IPS-NIHi7 (cell line): ENCODE measurements around the gene EEIG2.
"Not testable (repeated sequence)": the region's sequence is repeated elsewhere in the genome, so short reads cannot be mapped to it uniquely, and the experiment has no call there.

Experiments used
- DNase-seq: peaks from one replicate; pipeline ENCODE4 v3.0.0; 2012; ENCODE audit warnings: mixed read lengths; ENCODE audit errors: extremely low spot score

Gene EEIG2

GRCh38 chr1:108559215-108560186 lies at the start of gene EEIG2:
EEIG2 (plus strand) TSS chr1:108560100; CDS start chr1:108560429, 329 bp downstream.
- DNase-seq: peak; percentile 91

- DNase-seq: no peak
These were observed 48.1 kb upstream of the EEIG2 start for GRCh38 chr1:108511764-108512163.

- peak; percentile 23 for DNase-seq
These were observed 47.5 kb upstream of the EEIG2 start for GRCh38 chr1:108512239-108513043.

- DNase-seq: no peak
These were observed 46.9 kb upstream of the EEIG2 start for GRCh38 chr1:108513044-108513415.

- DNase-seq: not testable (repeated sequence)
These were observed 46.0 kb upstream of the EEIG2 start for GRCh38 chr1:108513914-108514313.

GRCh38 chr1:108517301-108517897 lies 42.5 kb upstream of the EEIG2 start:
- DNase-seq: not testable (repeated sequence)

GRCh38 chr1:108521990-108522393 lies 37.9 kb upstream of the EEIG2 start:
- no peak for DNase-seq

- no peak for DNase-seq
These were observed 36.1 kb upstream of the EEIG2 start for GRCh38 chr1:108523829-108524228.

- DNase-seq: no peak
These were observed 35.2 kb upstream of the EEIG2 start for GRCh38 chr1:108524676-108525075.

GRCh38 chr1:108527135-108527534 lies 32.8 kb upstream of the EEIG2 start:
- no peak for DNase-seq

- DNase-seq: no peak
These were observed 32.1 kb upstream of the EEIG2 start for GRCh38 chr1:108527837-108528236.

- no peak for DNase-seq
These were observed 28.5 kb upstream of the EEIG2 start for GRCh38 chr1:108531444-108531843.

GRCh38 chr1:108532730-108533129 lies 27.2 kb upstream of the EEIG2 start:
- no peak for DNase-seq

GRCh38 chr1:108533351-108534083 lies 26.4 kb upstream of the EEIG2 start:
- peak; percentile 16 for DNase-seq

GRCh38 chr1:108534759-108535158 lies 25.1 kb upstream of the EEIG2 start:
- DNase-seq: no peak

GRCh38 chr1:108535315-108535897 lies 24.5 kb upstream of the EEIG2 start:
- not testable (repeated sequence) for DNase-seq

- not testable (repeated sequence) for DNase-seq
These were observed 23.9 kb upstream of the EEIG2 start for GRCh38 chr1:108536021-108536420.

- not testable (repeated sequence) for DNase-seq
These were observed 23.1 kb upstream of the EEIG2 start for GRCh38 chr1:108536791-108537190.

- DNase-seq: no peak
These were observed 21.9 kb upstream of the EEIG2 start for GRCh38 chr1:108537976-108538375.

GRCh38 chr1:108540977-108541376 lies 18.9 kb upstream of the EEIG2 start:
- DNase-seq: no peak

- no peak for DNase-seq
These were observed 18.0 kb upstream of the EEIG2 start for GRCh38 chr1:108541861-108542260.
